Heart right ventricle (tissue), 16 donors: ENCODE measurements around the gene C5orf58. TPM values are rescaled to one million over a fixed set of nuclear protein-coding genes. Genes with fewer than 3 reads are reported as not detected.

Experiments
- ATAC-seq, 8 donors: fragments of 200-7000 bp; cut with Tn5 transposase; one replicate each; pipeline ENCODE4 v1.9.1; 2020; ENCODE audit warnings: mild to moderate bottlenecking in 8 of 8, moderate library complexity in 8 of 8, moderate number of reproducible peaks in 1 of 8
- DNase-seq, 2 donors: peaks; one replicate each; pipeline ENCODE4 v3.0.0-alpha.2; 2020
- H3K27ac ChIP-seq, 10 donors: fragments of 200-600 bp; sonication (generic) in 2 of 10; one replicate each; pipeline versions ENCODE4 v1.5.0 to v1.8.0; 2020 to 2022; ENCODE audit warnings: mild to moderate bottlenecking in 3 of 10
- H3K27me3 ChIP-seq, 7 donors: fragments of 200-600 bp; one replicate each; pipeline ENCODE4 v1.8.0; 2021 to 2022; ENCODE audit warnings: mild to moderate bottlenecking in 2 of 7
- H3K36me3 ChIP-seq, 9 donors: fragments of 200-600 bp; sonication (generic) in 1 of 9; one replicate each; pipeline versions ENCODE4 v1.5.0 to v1.8.0; 2020 to 2022; ENCODE audit warnings: mild to moderate bottlenecking in 2 of 9
- H3K4me1 ChIP-seq, 9 donors: fragments of 200-600 bp; sonication (generic) in 1 of 9; one replicate each; pipeline versions ENCODE4 v1.5.0 to v1.8.0; 2020 to 2022; ENCODE audit warnings: mild to moderate bottlenecking in 4 of 9
- H3K4me3 ChIP-seq, 10 donors: fragments of 200-600 bp; sonication (generic) in 2 of 10; one replicate each; pipeline versions ENCODE4 v1.5.0 to v1.8.0; 2020 to 2022; ENCODE audit warnings: mild to moderate bottlenecking in 7 of 10, moderate library complexity in 2 of 10
- H3K9me3 ChIP-seq, 11 donors: fragments of 200-600 bp in 10 of 11; sonication (generic) in 2 of 11; one replicate each; pipeline versions ENCODE4 v1.5.0 to v1.8.0; 2013 to 2022; ENCODE audit warnings: mild to moderate bottlenecking in 2 of 11, control low read depth in 1 of 11, moderate library complexity in 1 of 11
- CTCF ChIP-seq, 9 donors: fragments of 200-600 bp; sonication (generic) in 2 of 9; IDR thresholded peaks; one replicate each; pipeline versions ENCODE4 v1.5.0 to v1.8.0; 2021 to 2022; ENCODE audit warnings: antibody characterized with exemption in 9 of 9, mild to moderate bottlenecking in 5 of 9, moderate library complexity in 1 of 9
- WGBS, 2 donors: extraction: QIAGEN DNeasy Blood & Tissue Kit; methylation state at CpG; one replicate each; pipeline ENCODE4 v1.1.7; 2013; ENCODE audit warnings: inconsistent platforms in 1 of 2; 5-methylcytosine and 5-hydroxymethylcytosine counted together
- intact Hi-C, 10 donors: fragments of 100-400 bp; cut with DNase I; formaldehyde crosslinking; loops; one replicate each; pipeline versions ENCODE4 v1.11.1 to v1.14.2; 2022
- polyA plus RNA-seq, 2 donors: library from polyadenylated mRNA; stranded (reverse); fragments of 200-250 nt; gene quantifications; one replicate each; pipeline ENCODE4 v1.2.3, GENCODE V29; 2013
- total RNA-seq, 10 donors: library from RNA; stranded (reverse); fragmentation: NEBNext Ultra II Directional in 3 of 10; extraction: Animal tissue kit (Norgen Biotek cat#: 25700) in 3 of 10; gene quantifications; one replicate each; pipeline versions ENCODE4 v1.2.1 to v1.2.4, GENCODE V29; 2021 to 2023
- donor health status: Arrhythmogenic right ventricular cardiomyopathy.
- donor health status: ischemic (EF 13 %, LVEDD 7.1; RV severe dilation, severe dysfunction).
- donor health status: healthy with polysubstance abuse.
- donor health status: DM: no; HTN: yes; CAD: no.
- donor health status: DM: no; HTN: no; CAD: no.
- donor health status: ischemic (EF 25% LVEDD 6.9; RV normal size, moderate dysfunction).
- donor health status: ischemic (EF 25% LVEDD 5.7; RV mildly dilated, moderate dysfunction).
- donor health status: healthy.
- donor health status: DM: yes; HTN: yes; CAD: no.
- donor health status: Ischemic cardiomyopathy.
- donor health status: ischemic (EF 35%, LVEDD 5.7; RV mildly dilated, moderate dysfunction).
- donor health status: nonischemic (EF 11% LVEDD 7.7; RV severe dilation, severe dysfunction).
- donor health status: DM: yes; HTN: yes; CAD: no.
- donor health status: PGD.
- donor health status: ischemic (EF 29% LVEDD 5.4; RV normal size, mild dysfunction).
- donor health status: nonischemic (EF 23%, LVEDD 6.1; RV moderate dilation, normal function).

The C5orf58 gene
- total and polyA plus RNA-seq, 12 donors: 0.56 to 1.1 TPM; not detected in 10

GRCh38 chr5:170290498-170290897 is 57.7 kb downstream of the C5orf58 start:
- no peak for DNase-seq
- Histone ChIP-seq H3K4me3 (no peak overlapping the region), H3K36me3 (peaks cover 0 to 89% (median 0%) of the 10 kb centered on the region in 9 donors), H3K27ac (peak overlapping the region in 7 of 10 donors; percentile 26 to 88 (median 42)), H3K9me3 (peaks cover 0 to 8% (median 0%) of the 10 kb centered on the region in 11 donors), H3K27me3 (no peaks in the 10 kb centered on the region), H3K4me1 (peaks cover 0 to 91% (median 13%) of the 10 kb centered on the region in 9 donors)
- 80 to 84% methylated on average over 3 of the region's 3 CpGs for WGBS, 2 donors
- intact Hi-C loops: no loop called here
- no peak for TF ChIP-seq CTCF (IDR thresholded peaks at IDR 0.05)
- no peak for ATAC-seq

- H3K9me3 ChIP-seq: no peaks in the 10 kb centered on the region
- intact Hi-C loops: no loop called here
- peaks cover 0 to 69% (median 0%) of the 10 kb centered on the region in 9 donors for H3K36me3 ChIP-seq
- DNase-seq: no peak
- no peak for ATAC-seq
- peak overlapping the region in 1 of 10 donors; percentile 79 for H3K4me3 ChIP-seq
- 96 to 98% methylated on average over 4 of the region's 4 CpGs for WGBS, 2 donors
- peaks cover 0 to 72% (median 13%) of the 10 kb centered on the region in 9 donors for H3K4me1 ChIP-seq
- peak overlapping the region in 1 of 10 donors; percentile 99 for H3K27ac ChIP-seq
- H3K27me3 ChIP-seq: no peaks in the 10 kb centered on the region
- no peak for TF ChIP-seq CTCF (IDR thresholded peaks at IDR 0.05)
Measured at GRCh38 chr5:170292179-170293104, 59.7 kb downstream of the C5orf58 start.

- Histone ChIP-seq H3K27me3 (no peaks in the 10 kb centered on the region), H3K9me3 (no peaks in the 10 kb centered on the region), H3K4me1 (peaks cover 0 to 70% (median 11%) of the 10 kb centered on the region in 9 donors), H3K27ac (peak overlapping the region in 1 of 10 donors; percentile 99), H3K36me3 (peaks cover 0 to 61% (median 0%) of the 10 kb centered on the region in 9 donors), H3K4me3 (peak overlapping the region in 1 of 10 donors; percentile 79)
- intact Hi-C loops: no loop called here
- ATAC-seq: peak in 7 of 8 donors; percentile 26 to 56 (median 51)
- no peak for DNase-seq
- WGBS, 2 donors: 82 to 85% methylated on average over 6 of the region's 6 CpGs
- TF ChIP-seq CTCF (IDR thresholded peaks at IDR 0.05): no peak
Measured at GRCh38 chr5:170293273-170293672, 60.5 kb downstream of the C5orf58 start.

- ATAC-seq (no peak), DNase-seq (no peak)
- TF ChIP-seq CTCF (IDR thresholded peaks at IDR 0.05): no peak
- Histone ChIP-seq H3K27me3 (no peaks in the 10 kb centered on the region), H3K27ac (peak overlapping the region in 1 of 10 donors; percentile 99), H3K36me3 (peaks cover 0 to 53% (median 0%) of the 10 kb centered on the region in 9 donors), H3K4me3 (peak overlapping the region in 1 of 10 donors; percentile 79), H3K9me3 (no peaks in the 10 kb centered on the region), H3K4me1 (peaks cover 0 to 70% (median 3%) of the 10 kb centered on the region in 9 donors)
- 88 to 95% methylated on average over 3 of the region's 3 CpGs for WGBS, 2 donors
- intact Hi-C loops: no loop called here
Measured at GRCh38 chr5:170294057-170294456, 61.3 kb downstream of the C5orf58 start.
